ENCODE results near the gene LTBP2.

The LTBP2 gene

GRCh38 chr14:74571441-74571841 is 40.6 kb downstream of the LTBP2 start:
- no peak for DNase-seq

GRCh38 chr14:74570696-74571095 is 41.3 kb downstream of the LTBP2 start:
- DNase-seq, result no peak

- DNase-seq, result peak; percentile 64
Observed at GRCh38 chr14:74569806-74570591, 42.0 kb downstream of the LTBP2 start.

GRCh38 chr14:74569387-74569786 is 42.6 kb downstream of the LTBP2 start:
- no peak for DNase-seq

- peak; percentile 71 for DNase-seq
Observed at GRCh38 chr14:74568911-74569310, 43.1 kb downstream of the LTBP2 start.

- no peak for DNase-seq
Observed at GRCh38 chr14:74568380-74568649, 43.7 kb downstream of the LTBP2 start.

- no peak for DNase-seq
Observed at GRCh38 chr14:74567646-74568379, 44.2 kb downstream of the LTBP2 start.

GRCh38 chr14:74567219-74567618 is 44.8 kb downstream of the LTBP2 start:
- no peak for DNase-seq

GRCh38 chr14:74566174-74567141 is 45.6 kb downstream of the LTBP2 start:
- DNase-seq, result no peak

- DNase-seq, result no peak
Observed at GRCh38 chr14:74563586-74564159, 48.4 kb downstream of the LTBP2 start.

GRCh38 chr14:74563233-74563585 is 48.8 kb downstream of the LTBP2 start:
- DNase-seq, result no peak

GRCh38 chr14:74562515-74563232 is 49.4 kb downstream of the LTBP2 start:
- peak; percentile 15 for DNase-seq

GRCh38 chr14:74558655-74559054 is 53.4 kb downstream of the LTBP2 start:
- no peak for DNase-seq

GRCh38 chr14:74557691-74558090 is 54.3 kb downstream of the LTBP2 start:
- no peak for DNase-seq

- no peak for DNase-seq
Observed at GRCh38 chr14:74555476-74556050, 56.5 kb downstream of the LTBP2 start.

GRCh38 chr14:74554742-74555362 is 57.2 kb downstream of the LTBP2 start:
- DNase-seq, result no peak

- DNase-seq, result peak; percentile 82
Observed at GRCh38 chr14:74552623-74553022, 59.4 kb downstream of the LTBP2 start.

- DNase-seq, result peak; percentile 86
Observed at GRCh38 chr14:74551431-74552371, 60.3 kb downstream of the LTBP2 start.

GRCh38 chr14:74551001-74551400 is 61.0 kb downstream of the LTBP2 start:
- DNase-seq, result peak; percentile 22

GRCh38 chr14:74550071-74550470 is 62.0 kb downstream of the LTBP2 start:
- no peak for DNase-seq

Data from right hindlimb (tissue), 1 donor.